Measurements from ENCODE around the gene RNF130. TPM values are rescaled to one million over a fixed set of nuclear protein-coding genes. Genes with fewer than 3 reads are reported as not detected.

RNF130 gene
- total and polyA plus RNA-seq, 2 of the 13 experiments (the other 11 are each of a cell fraction or from before 2014, with no cell fraction given): 28.2 to 28.3 TPM

- TF ChIP-seq MXD3 (CRISPR knock-in tag; IDR thresholded peaks at IDR 0.05) (no peak), GMEB2 (CRISPR knock-in tag; IDR thresholded peaks at IDR 0.05; ENCODE audit: low read depth) (no peak), SNRNP70 (IDR thresholded peaks at IDR 0.05; ENCODE audit: low read depth, low read length) (no peak), ZBTB1 (CRISPR knock-in tag; IDR thresholded peaks at IDR 0.05; ENCODE audit: borderline replicate concordance) (no peak), ZNF687 (CRISPR knock-in tag; IDR thresholded peaks at IDR 0.05) (0 out of 2 replicates have a peak, but pooled peaks have one; percentile 11), HBP1 (CRISPR knock-in tag; IDR thresholded peaks at IDR 0.05; ENCODE audit: low read depth) (no peak), ZNF205 (CRISPR knock-in tag; IDR thresholded peaks at IDR 0.05) (no peak), HNRNPH1 (optimal IDR thresholded peaks at IDR 0.05; ENCODE audit: low read depth, low read length) (no peak), ZNF629 (CRISPR knock-in tag; conservative IDR thresholded peaks at IDR 0.05) (no peak), ZNF7 (CRISPR knock-in tag; IDR thresholded peaks at IDR 0.05) (no peak), ZNF451 (CRISPR knock-in tag; IDR thresholded peaks at IDR 0.05) (no peak), PAF1 (CRISPR knock-in tag; IDR thresholded peaks at IDR 0.05) (no peak), ZBTB43 (CRISPR knock-in tag; conservative IDR thresholded peaks at IDR 0.05) (no peak), SALL1 (CRISPR knock-in tag; IDR thresholded peaks at IDR 0.05) (peak; percentile 82), TIGD3 (CRISPR knock-in tag; IDR thresholded peaks at IDR 0.05; ENCODE audit: borderline replicate concordance) (no peak), GATAD2A (CRISPR knock-in tag; IDR thresholded peaks at IDR 0.05) (peak; percentile 59), THAP11 (CRISPR knock-in tag; IDR thresholded peaks at IDR 0.05) (no peak), SP4 (CRISPR knock-in tag; IDR thresholded peaks at IDR 0.05) (no peak), EP300 (IDR thresholded peaks at IDR 0.05; ENCODE audit: low read depth in 2 of 2, low read length in 2 of 2) (peak in 1 of 2 experiments; percentile 39; a peak in 2 of 4 replicates), EP300 (CRISPR knock-in tag; IDR thresholded peaks at IDR 0.05; ENCODE audit: borderline replicate concordance) (no peak), RFXANK (CRISPR knock-in tag; IDR thresholded peaks at IDR 0.05) (no peak)
Observed at GRCh38 chr5:179960204-179960831, 111.2 kb downstream of the RNF130 start (continued).
